ENCODE measurements around the gene KLHL29. TPM values are rescaled to one million over a fixed set of nuclear protein-coding genes. Genes with fewer than 3 reads are reported as not detected.

The KLHL29 gene
- total RNA-seq, 4 donors from 2014 or later: 7.6 to 15.3 (median 8.4) TPM

GRCh38 chr2:23380562-23381065 lies 4.4 kb upstream of the KLHL29 start:
- TF ChIP-seq CTCF (IDR thresholded peaks at IDR 0.05; ENCODE audit: low read depth): no peak

DNA sequence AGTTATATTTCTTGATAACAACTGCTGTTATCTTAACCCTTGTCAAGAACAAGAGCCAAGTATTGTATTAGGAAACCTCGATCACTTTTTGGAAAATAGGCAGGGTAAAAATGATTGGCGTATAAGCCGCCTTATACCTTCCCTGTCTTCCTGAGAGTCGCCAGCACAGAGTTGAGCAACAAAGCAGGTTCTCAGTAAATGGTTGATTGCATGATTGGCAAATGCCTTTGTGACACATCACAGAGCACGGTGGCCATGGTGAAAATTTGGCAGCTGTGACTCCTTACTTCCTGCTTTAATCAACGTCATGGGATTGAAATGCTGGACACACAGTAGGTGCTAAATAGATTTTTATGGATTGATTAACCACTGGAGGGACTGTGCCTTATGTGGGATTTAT lies 3.9 kb upstream of the KLHL29 start:
- no peak for TF ChIP-seq CTCF (IDR thresholded peaks at IDR 0.05; ENCODE audit: low read depth)

DNA sequence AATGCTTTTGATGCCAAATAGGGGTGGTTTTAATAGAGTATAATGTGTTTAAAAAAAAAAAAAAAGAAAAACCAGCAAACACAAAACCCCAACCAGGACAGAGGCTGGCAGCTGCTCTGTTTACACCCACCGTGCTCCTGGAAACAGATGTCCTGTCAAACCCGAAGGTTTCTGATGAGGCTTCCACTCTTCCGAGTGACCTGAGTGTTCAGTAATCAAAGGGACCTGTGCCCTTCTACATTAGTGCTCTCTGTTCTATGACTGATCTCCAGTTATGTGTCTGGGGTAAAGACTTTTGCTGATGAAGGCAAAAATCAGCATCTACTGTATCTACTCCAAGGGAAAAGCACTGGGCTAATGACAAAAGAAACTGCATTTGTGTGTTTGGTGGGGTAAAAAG lies 3.5 kb upstream of the KLHL29 start:
- no peak for TF ChIP-seq CTCF (IDR thresholded peaks at IDR 0.05; ENCODE audit: low read depth)

GRCh38 chr2:23383100-23383499 lies 1.9 kb upstream of the KLHL29 start:
- no peak for TF ChIP-seq CTCF (IDR thresholded peaks at IDR 0.05; ENCODE audit: low read depth)

- no peak for TF ChIP-seq CTCF (IDR thresholded peaks at IDR 0.05; ENCODE audit: low read depth)
Measured at GRCh38 chr2:23385351-23385747, 370 bp downstream of the KLHL29 start.

GRCh38 chr2:23385748-23386338 lies 864 bp downstream of the KLHL29 start:
- no peak for TF ChIP-seq CTCF (IDR thresholded peaks at IDR 0.05; ENCODE audit: low read depth)

GRCh38 chr2:23386339-23387220 lies 1.6 kb downstream of the KLHL29 start:
- TF ChIP-seq CTCF (IDR thresholded peaks at IDR 0.05; ENCODE audit: low read depth): no peak
